Hematopoietic multipotent progenitor cell treated with erythropoietin and hydrocortisone succinate and interleukin-3 and kit ligand, for 8 days (in vitro differentiated cells): Measurements from ENCODE around the gene SAPCD1.
A peak's percentile ranks its signal among the peaks of the same experiment; 100 is the strongest.

Source experiments
- DNase-seq: peaks from one replicate; pipeline ENCODE4 v3.0.0-alpha.2; 2015

The SAPCD1 gene

DNA sequence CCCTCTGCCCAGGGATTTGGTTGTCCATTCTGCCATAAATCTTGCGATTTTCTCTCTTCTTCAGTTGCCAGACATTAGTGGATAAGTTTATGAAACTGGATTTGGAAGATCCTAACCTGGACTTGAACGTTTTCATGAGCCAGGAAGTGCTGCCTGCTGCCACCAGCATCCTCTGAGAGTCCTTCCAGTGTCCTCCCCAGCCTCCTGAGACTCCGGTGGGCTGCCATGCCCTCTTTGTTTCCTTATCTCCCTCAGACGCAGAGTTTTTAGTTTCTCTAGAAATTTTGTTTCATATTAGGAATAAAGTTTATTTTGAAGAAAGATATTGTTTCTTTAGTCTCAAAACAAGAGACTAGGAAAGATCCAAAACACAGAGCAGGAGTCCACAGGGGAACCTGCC, at the start of gene SAPCD1:
TSS of gene SAPCD1 (plus strand) at position 301 of the 400 bp plus-strand sequence. CDS start 399 bp downstream, outside the sequence.
- no peak for DNase-seq

- no peak for DNase-seq
These were observed 49.0 kb upstream of the SAPCD1 start for GRCh38 chr6:31713465-31713864.

- DNase-seq = no peak
These were observed 48.3 kb upstream of the SAPCD1 start for GRCh38 chr6:31713991-31714684.

DNA sequence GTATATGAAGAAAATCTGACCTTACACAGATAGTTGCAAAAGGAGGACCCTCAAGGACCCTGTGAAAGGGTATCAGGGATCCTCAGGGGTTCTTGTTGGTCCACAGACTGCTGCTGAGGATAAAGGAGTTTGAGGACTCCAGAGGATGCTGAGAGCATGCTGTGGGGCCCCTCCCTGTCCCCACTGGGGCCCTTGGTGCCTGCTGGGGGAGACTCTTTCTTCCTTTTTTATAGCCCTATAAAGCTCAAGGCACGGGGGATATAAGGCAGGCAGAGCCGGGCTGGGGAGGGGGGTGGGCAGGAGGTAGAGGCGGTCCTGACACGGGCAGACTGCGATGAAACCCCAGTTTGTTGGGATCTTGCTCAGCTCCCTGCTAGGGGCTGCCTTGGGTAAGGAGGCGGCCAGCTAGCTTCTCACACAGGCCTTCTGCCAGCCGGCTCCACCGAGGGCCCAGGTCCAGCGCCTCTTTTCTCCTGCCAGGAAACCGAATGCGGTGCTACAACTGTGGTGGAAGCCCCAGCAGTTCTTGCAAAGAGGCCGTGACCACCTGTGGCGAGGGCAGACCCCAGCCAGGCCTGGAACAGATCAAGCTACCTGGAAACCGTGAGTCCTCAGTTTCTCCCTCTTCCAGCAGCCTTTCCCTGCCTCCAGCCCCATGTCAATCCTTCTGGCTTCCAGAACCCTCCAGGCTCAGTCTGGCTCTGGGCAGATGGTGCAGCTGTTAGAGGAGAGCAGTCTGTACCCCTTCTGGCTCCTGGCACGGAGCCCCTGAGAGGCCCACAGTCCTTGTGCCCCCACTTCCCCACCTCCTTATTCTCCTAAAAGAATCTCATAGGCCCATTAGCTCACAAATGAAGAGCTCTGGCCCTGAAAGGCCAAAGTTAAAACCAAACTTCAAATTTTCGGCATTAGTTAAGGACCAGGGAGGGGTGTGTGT, 47.2 kb upstream of the SAPCD1 start, which contains the start of gene LY6G6D:
TSS of gene LY6G6D (plus strand) at position 327 of the 937 bp plus-strand sequence. CDS start at position 335, 8 bp downstream.
- DNase-seq = no peak

GRCh38 chr6:31717499-31718222, 44.8 kb upstream of the SAPCD1 start:
- no peak for DNase-seq

DNA sequence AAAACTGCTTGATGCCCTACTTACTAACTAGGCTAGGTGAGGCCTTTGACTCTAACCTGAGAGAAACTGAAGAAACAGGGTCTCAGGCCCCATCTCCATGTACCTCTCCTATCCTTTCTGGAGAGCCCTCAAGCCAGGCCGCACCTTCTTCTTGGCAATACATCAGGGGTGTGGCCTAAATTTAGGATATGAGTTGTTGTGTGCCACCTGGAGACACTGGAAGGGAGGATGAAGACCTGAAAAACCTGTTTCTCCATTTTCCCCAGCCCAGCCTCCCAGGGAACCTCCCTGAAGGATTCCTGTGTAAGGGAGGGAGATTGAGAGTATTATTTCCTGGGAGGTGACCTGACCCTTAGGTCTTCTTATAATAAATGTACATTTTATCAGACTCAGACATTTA, 44.2 kb upstream of the SAPCD1 start:
- no peak for DNase-seq

DNA sequence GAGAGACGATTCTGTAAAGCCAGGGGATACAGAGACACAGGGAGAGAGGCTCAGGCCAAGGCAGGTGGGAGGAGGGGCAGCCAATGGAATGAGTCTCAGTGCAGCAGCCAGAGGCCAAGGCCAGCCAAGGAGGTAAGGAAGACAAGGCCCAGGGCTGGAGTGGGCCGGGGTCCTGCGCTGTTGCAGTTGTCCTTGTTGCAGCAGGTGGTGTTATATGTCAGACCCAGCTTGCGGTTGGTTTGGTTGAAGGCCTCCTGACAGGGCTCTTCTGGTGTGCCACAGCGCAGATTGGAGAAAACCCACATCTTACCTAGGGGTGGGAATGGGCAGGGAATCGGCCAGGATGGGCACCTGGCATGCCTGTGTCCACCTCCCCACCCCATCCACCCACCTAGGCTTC, 43.5 kb upstream of the SAPCD1 start:
- no peak for DNase-seq

DNA sequence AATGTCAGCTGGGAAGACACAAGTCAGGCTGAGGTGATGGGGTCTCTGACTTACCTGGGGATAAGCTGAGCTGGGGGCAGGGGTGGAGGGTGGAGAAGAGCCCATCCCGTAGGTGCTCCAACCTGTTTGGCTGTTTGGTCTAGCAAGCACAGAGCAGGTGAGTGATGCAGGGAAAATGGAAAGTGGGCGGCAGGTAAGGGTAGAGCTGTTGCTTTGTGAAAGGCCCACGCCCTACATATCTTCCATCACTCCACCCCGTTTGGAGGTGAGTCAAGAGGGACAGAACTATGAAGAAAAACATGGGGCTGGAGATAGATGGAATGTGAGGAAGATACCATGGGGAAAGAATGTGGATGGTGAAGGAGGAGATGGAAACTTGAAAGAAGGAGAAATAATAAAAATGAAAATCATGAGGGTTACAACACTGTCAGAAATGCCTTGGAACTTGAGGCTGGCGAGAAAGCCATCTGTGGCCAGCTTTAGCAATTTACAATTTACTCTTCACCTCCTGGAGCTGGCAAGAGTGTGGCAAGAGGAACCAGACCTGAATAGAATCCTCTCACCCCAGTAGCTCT, 42.2 kb upstream of the SAPCD1 start:
- no peak for DNase-seq

GRCh38 chr6:31721351-31722020, 41.0 kb upstream of the SAPCD1 start, which contains the start of gene LY6G6C:
Gene LY6G6C (minus strand): TSS chr6:31721746. CDS start chr6:31721679, 67 bp downstream.
- no peak for DNase-seq

- no peak for DNase-seq
These were observed 40.3 kb upstream of the SAPCD1 start for GRCh38 chr6:31722173-31722572.

- DNase-seq = no peak
These were observed 39.0 kb upstream of the SAPCD1 start, which contains the start of gene MPIG6B for GRCh38 chr6:31723245-31723979. Gene MPIG6B (plus strand): TSS chr6:31723373. CDS start chr6:31723384, 11 bp downstream.

GRCh38 chr6:31723980-31724691, 38.3 kb upstream of the SAPCD1 start:
- DNase-seq = no peak

DNA sequence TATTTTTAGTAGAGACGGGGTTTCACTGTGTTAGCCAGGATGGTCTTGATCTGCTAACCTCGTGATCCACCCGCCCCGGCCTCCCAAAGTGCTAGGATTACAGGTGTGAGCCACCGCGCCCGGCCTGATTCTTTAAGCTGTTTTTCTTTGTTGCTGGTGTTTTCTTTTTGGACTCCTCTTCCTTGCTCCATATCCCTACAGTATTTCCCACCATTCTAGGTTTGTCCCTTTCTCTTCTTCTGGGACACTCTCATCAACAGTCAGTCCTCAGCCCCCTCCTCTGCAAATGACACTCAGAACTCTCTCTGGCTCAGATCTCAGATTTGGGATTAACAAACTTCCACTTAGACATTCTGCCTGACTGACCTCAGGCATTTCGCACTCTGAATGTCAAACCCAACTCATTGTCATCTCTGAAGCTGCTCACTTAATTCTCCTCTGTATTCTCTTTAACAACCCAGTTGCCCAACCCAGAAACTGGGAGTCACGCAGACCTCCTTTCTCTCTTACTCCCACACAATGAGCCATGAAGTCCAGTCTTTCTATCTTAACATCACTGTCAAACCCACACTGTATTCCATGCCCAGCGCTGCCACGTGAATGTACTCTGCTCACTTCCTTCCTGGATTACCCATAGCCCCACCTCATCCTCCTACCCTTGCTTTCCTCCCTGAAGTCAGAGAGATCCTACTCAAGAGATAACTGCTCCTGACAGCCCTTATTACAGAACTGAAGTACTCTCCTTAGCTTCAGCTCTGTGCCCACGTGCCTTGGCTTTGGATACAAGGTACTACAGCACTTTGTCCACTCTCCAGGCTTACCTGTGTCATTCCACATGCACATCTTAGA, 36.7 kb upstream of the SAPCD1 start:
- peak; percentile 55 for DNase-seq

GRCh38 chr6:31727034-31727716, 35.3 kb upstream of the SAPCD1 start:
- peak; percentile 50 for DNase-seq

GRCh38 chr6:31727717-31728671, 34.5 kb upstream of the SAPCD1 start:
- no peak for DNase-seq

GRCh38 chr6:31728767-31729514, 33.5 kb upstream of the SAPCD1 start, which contains the start of gene DDAH2:
Gene DDAH2 (minus strand): TSS chr6:31729299. CDS start chr6:31729161, 138 bp downstream.
- no peak for DNase-seq

GRCh38 chr6:31729515-31729978, 32.9 kb upstream of the SAPCD1 start:
- DNase-seq = peak; percentile 83
